Bone marrow (tissue), 2 donors: ENCODE results near the gene ACBD6.
"Not testable (repeated sequence)": the region's sequence is repeated elsewhere in the genome, so short reads cannot be mapped to it uniquely, and the experiment has no call there.

Experiments
- DNase-seq, 2 donors: peaks; one replicate each; lab custom pipeline; 2025; lab: John Stamatoyannopoulos, UW

The ACBD6 gene

GRCh38 chr1:180489313-180489712 lies 13.1 kb downstream of the ACBD6 start:
- no peak for DNase-seq

GRCh38 chr1:180488661-180489060 lies 13.7 kb downstream of the ACBD6 start:
- DNase-seq: no peak

- DNase-seq: no peak
Measured at GRCh38 chr1:180486092-180486491, 16.3 kb downstream of the ACBD6 start.

GRCh38 chr1:180484490-180484889 lies 17.9 kb downstream of the ACBD6 start:
- DNase-seq: no peak

- DNase-seq: peak in 1 of 2 donors; percentile 32
Measured at GRCh38 chr1:180482425-180483275, 19.7 kb downstream of the ACBD6 start.

- no peak for DNase-seq
Measured at GRCh38 chr1:180470031-180470430, 32.3 kb downstream of the ACBD6 start.

- DNase-seq: no peak
Measured at GRCh38 chr1:180468311-180468710, 34.1 kb downstream of the ACBD6 start.

GRCh38 chr1:180462102-180462501 lies 40.3 kb downstream of the ACBD6 start:
- DNase-seq: no peak

- not testable (repeated sequence) for DNase-seq
Measured at GRCh38 chr1:180461682-180462081, 40.7 kb downstream of the ACBD6 start.

GRCh38 chr1:180458807-180459206 lies 43.6 kb downstream of the ACBD6 start:
- no peak for DNase-seq

- DNase-seq: no peak
Measured at GRCh38 chr1:180456191-180456590, 46.2 kb downstream of the ACBD6 start.

- no peak for DNase-seq
Measured at GRCh38 chr1:180451504-180451903, 50.9 kb downstream of the ACBD6 start.

- DNase-seq: no peak
Measured at GRCh38 chr1:180444522-180444921, 57.9 kb downstream of the ACBD6 start.

GRCh38 chr1:180440335-180440734 lies 62.0 kb downstream of the ACBD6 start:
- no peak for DNase-seq

GRCh38 chr1:180435566-180435965 lies 66.8 kb downstream of the ACBD6 start:
- DNase-seq: no peak

GRCh38 chr1:180433873-180434272 lies 68.5 kb downstream of the ACBD6 start:
- DNase-seq: no peak

- no peak for DNase-seq
Measured at GRCh38 chr1:180431683-180432082, 70.7 kb downstream of the ACBD6 start.

GRCh38 chr1:180428782-180429695 lies 73.3 kb downstream of the ACBD6 start:
- DNase-seq: no peak

GRCh38 chr1:180425952-180426351 lies 76.4 kb downstream of the ACBD6 start:
- no peak for DNase-seq

- no peak for DNase-seq
Measured at GRCh38 chr1:180424848-180425457, 77.4 kb downstream of the ACBD6 start.

GRCh38 chr1:180421614-180422013 lies 80.8 kb downstream of the ACBD6 start:
- DNase-seq: no peak

GRCh38 chr1:180421145-180421544 lies 81.2 kb downstream of the ACBD6 start:
- not testable (repeated sequence) for DNase-seq
